H1 (cell line): ENCODE measurements around the gene OSGEP. TPM values are rescaled to one million over a fixed set of nuclear protein-coding genes. Genes with fewer than 3 reads are reported as not detected.

Experiments used
- CTCF ChIA-PET: fragments of 300-600 bp; sonication (Branson Sonifier 250); formaldehyde crosslinking; loops from one replicate; lab custom pipeline; 2021; ENCODE audit not compliant: partially characterized antibody; lab: Charles Lee
- POLR2A ChIA-PET: fragments of 300-600 bp; sonication (Branson Sonifier 250); formaldehyde crosslinking; loops from one replicate; lab custom pipeline; 2021; ENCODE audit warnings: inconsistent platforms; ENCODE audit not compliant: partially characterized antibody; lab: Charles Lee
- DNase-seq, 2 experiments: peaks; one replicate each; pipeline versions ENCODE4 v3.0.0 to v3.0.0-alpha.2; 2010 to 2022; ENCODE audit warnings: low spot score in 2 of 2, low read depth in 1 of 2, mixed read lengths in 1 of 2
- FAIRE-seq: peaks from 2 replicates; lab custom pipeline; 2011; peaks lifted over from hg19 to GRCh38; lab: Jason Lieb, UNC
- H2AFZ ChIP-seq: 2 replicates; pipeline ENCODE4 v1.8.1; 2012; ENCODE audit warnings: low read length, inconsistent platforms
- H2AK5ac ChIP-seq: 2 replicates; pipeline ENCODE4 v1.6.1; 2013; ENCODE audit warnings: low read depth, low read length
- H2BK120ac ChIP-seq: replicated peaks from 2 replicates; pipeline ENCODE3; 2013; ENCODE audit warnings: low read depth, low read length, inconsistent platforms
- H2BK12ac ChIP-seq: 2 replicates; pipeline ENCODE4 v1.6.1; 2013; ENCODE audit warnings: low read depth, low read length
- H2BK15ac ChIP-seq: 2 replicates; pipeline ENCODE4 v1.6.1; 2013; ENCODE audit warnings: low read length
- H2BK20ac ChIP-seq: 2 replicates; pipeline ENCODE4 v1.6.1; 2013; ENCODE audit warnings: low read length
- H2BK5ac ChIP-seq: 2 replicates; pipeline ENCODE4 v1.6.1; 2013; ENCODE audit warnings: low read depth, low read length
- H3K14ac ChIP-seq: 2 replicates; pipeline ENCODE4 v1.6.1; 2013; ENCODE audit warnings: inconsistent platforms; ENCODE audit not compliant: insufficient read length
- H3K18ac ChIP-seq: 2 replicates; pipeline ENCODE4 v1.6.1; 2013; ENCODE audit warnings: low read length; ENCODE audit errors: extremely low read depth
- H3K23ac ChIP-seq: 2 replicates; pipeline ENCODE4 v1.6.1; 2013; ENCODE audit warnings: inconsistent platforms; ENCODE audit not compliant: insufficient read length
- H3K23me2 ChIP-seq: 2 replicates; pipeline ENCODE4 v1.6.1; 2013; ENCODE audit warnings: low read depth, low read length
- H3K27ac ChIP-seq: 2 replicates; pipeline ENCODE4 v1.6.1; 2011; ENCODE audit warnings: low read depth, low read length, inconsistent platforms
- H3K27me3 ChIP-seq, 4 experiments: replicated peaks in 1 of 4; 1 replicate in 1 of 4; 2 replicates in 3 of 4; pipeline versions ENCODE4 v1.6.1 to v1.8.1; 2011 to 2013; ENCODE audit warnings: low read length in 3 of 4, mild to moderate bottlenecking in 3 of 4, inconsistent platforms in 2 of 4, mixed read lengths in 2 of 4, moderate library complexity in 1 of 4; ENCODE audit not compliant: control insufficient read depth in 3 of 4, insufficient read depth in 3 of 4; ENCODE audit errors: extremely low read depth in 1 of 4
- H3K36me3 ChIP-seq, 4 experiments: 2 replicates each; pipeline versions ENCODE4 v1.6.1 to v1.8.1; 2011 to 2013; ENCODE audit warnings: mild to moderate bottlenecking in 4 of 4, low read length in 3 of 4, moderate library complexity in 2 of 4, control low read depth in 1 of 4, inconsistent platforms in 1 of 4; ENCODE audit not compliant: insufficient read depth in 4 of 4, control insufficient read depth in 2 of 4
- H3K4ac ChIP-seq: replicated peaks from 2 replicates; pipeline ENCODE3; 2013; ENCODE audit warnings: low read length, low read depth, mixed read lengths, inconsistent platforms; ENCODE audit not compliant: insufficient read length
- H3K4me1 ChIP-seq, 4 experiments: replicated peaks in 1 of 4; 1 replicate in 1 of 4; 2 replicates in 3 of 4; pipeline versions ENCODE4 v1.6.1 to v1.8.1; 2011 to 2013; ENCODE audit warnings: low read length in 3 of 4, inconsistent platforms in 2 of 4, mixed read lengths in 1 of 4; ENCODE audit not compliant: insufficient read depth in 4 of 4, control insufficient read depth in 3 of 4
- H3K4me2 ChIP-seq, 2 experiments: 2 replicates each; pipeline versions ENCODE4 v1.6.1 to v1.8.1; 2011 to 2013; ENCODE audit warnings: low read depth in 2 of 2, low read length in 2 of 2, control low read depth in 1 of 2, inconsistent platforms in 1 of 2, mild to moderate bottlenecking in 1 of 2; ENCODE audit not compliant: insufficient read depth in 1 of 2
- H3K4me3 ChIP-seq, 4 experiments: fragments of 200-600, 300-600 bp in 1 of 4; sonication (generic), shearing (Covaris generic), sonication (Bioruptor Twin) in 1 of 4; 2 replicates each; pipeline versions ENCODE4 v1.5.1 to v1.8.1; 2011 to 2016; ENCODE audit warnings: low read length in 4 of 4, low read depth in 3 of 4, control low read depth in 2 of 4, inconsistent platforms in 2 of 4, mild to moderate bottlenecking in 2 of 4, mixed read lengths in 1 of 4, moderate library complexity in 1 of 4; ENCODE audit not compliant: insufficient read depth in 2 of 4; ENCODE audit errors: extremely low read depth in 1 of 4
- H3K56ac ChIP-seq: replicated peaks from 2 replicates; pipeline ENCODE3; 2013; ENCODE audit warnings: low read depth, mild to moderate bottlenecking, mixed read lengths, low read length, inconsistent platforms; ENCODE audit not compliant: insufficient read length
- H3K79me1 ChIP-seq: 2 replicates; pipeline ENCODE4 v1.6.1; 2013; ENCODE audit warnings: low read depth, low read length, control low read depth
- H3K79me2 ChIP-seq, 2 experiments: 2 replicates each; pipeline versions ENCODE4 v1.6.1 to v1.8.1; 2012 to 2013; ENCODE audit warnings: low read length in 2 of 2, mild to moderate bottlenecking in 2 of 2, inconsistent platforms in 1 of 2; ENCODE audit not compliant: insufficient read depth in 2 of 2, control insufficient read depth in 1 of 2
- H3K9ac ChIP-seq, 4 experiments: replicated peaks in 1 of 4; 1 replicate in 1 of 4; 2 replicates in 3 of 4; pipeline versions ENCODE4 v1.6.1 to v1.8.1; 2011 to 2013; ENCODE audit warnings: low read depth in 3 of 4, low read length in 3 of 4, control low read depth in 2 of 4, mild to moderate bottlenecking in 2 of 4, moderate library complexity in 2 of 4, inconsistent platforms in 1 of 4; ENCODE audit errors: extremely low read depth in 1 of 4
- H3K9me3 ChIP-seq, 2 experiments: 2 replicates each; pipeline versions ENCODE4 v1.6.1 to v1.8.1; 2012 to 2013; ENCODE audit warnings: mild to moderate bottlenecking in 2 of 2, moderate library complexity in 2 of 2, control low read depth in 1 of 2, inconsistent platforms in 1 of 2, low read depth in 1 of 2, low read length in 1 of 2, mixed read lengths in 1 of 2; ENCODE audit not compliant: insufficient read depth in 2 of 2
- H4K20me1 ChIP-seq, 2 experiments: replicated peaks in 1 of 2; 2 replicates each; pipeline versions ENCODE3 to v1.8.1; 2011 to 2013; ENCODE audit warnings: inconsistent platforms in 2 of 2, low read length in 2 of 2, mild to moderate bottlenecking in 1 of 2; ENCODE audit not compliant: insufficient read depth in 2 of 2, control insufficient read depth in 1 of 2
- H4K5ac ChIP-seq: 2 replicates; pipeline ENCODE4 v1.6.1; 2013; ENCODE audit warnings: low read length, low read depth, mixed read lengths, inconsistent platforms; ENCODE audit not compliant: insufficient read length
- H4K8ac ChIP-seq: 2 replicates; pipeline ENCODE4 v1.8.0; 2013; ENCODE audit warnings: mild to moderate bottlenecking, moderate library complexity, low read length, inconsistent platforms; ENCODE audit not compliant: insufficient read depth; ENCODE audit errors: extremely low read depth
- H4K91ac ChIP-seq: replicated peaks from 2 replicates; pipeline ENCODE3; 2013; ENCODE audit warnings: low read length, mixed read lengths, inconsistent platforms; ENCODE audit not compliant: insufficient read length
- CHD2 ChIP-seq: IDR thresholded peaks from 2 replicates; pipeline ENCODE4 v1.6.1; 2012; ENCODE audit warnings: low read length, improper control_type of control experiment
- EP300 ChIP-seq, 2 experiments: IDR thresholded peaks; 1 replicate in 1 of 2; 2 replicates in 1 of 2; pipeline ENCODE4 v1.6.1; 2011 to 2012; ENCODE audit warnings: low read depth in 2 of 2, low read length in 2 of 2, mild to moderate bottlenecking in 2 of 2, borderline replicate concordance in 1 of 2, inconsistent platforms in 1 of 2, moderate library complexity in 1 of 2
- FOSL1 ChIP-seq: IDR thresholded peaks from 2 replicates; pipeline ENCODE4 v1.6.1; 2011; ENCODE audit warnings: mild to moderate bottlenecking, low read depth, low read length, moderate library complexity; ENCODE audit not compliant: insufficient read depth
- HDAC6 ChIP-seq: IDR thresholded peaks from one replicate; pipeline ENCODE4 v1.7.1; 2012; ENCODE audit warnings: low read depth, mild to moderate bottlenecking, inconsistent platforms, low read length, moderate library complexity
- KDM4A ChIP-seq: IDR thresholded peaks from one replicate; pipeline ENCODE4 v1.7.1; 2012; ENCODE audit warnings: low read depth, mild to moderate bottlenecking, moderate library complexity, low read length, inconsistent platforms; ENCODE audit not compliant: severe bottlenecking
- POLR2A ChIP-seq, 2 experiments: IDR thresholded peaks; 1 replicate in 1 of 2; 2 replicates in 1 of 2; pipeline ENCODE4 v1.6.1; 2011; ENCODE audit warnings: low read depth in 2 of 2, low read length in 2 of 2, mild to moderate bottlenecking in 2 of 2; ENCODE audit errors: control extremely low read depth in 1 of 2
- RFX5 ChIP-seq: IDR thresholded peaks from 2 replicates; pipeline ENCODE4 v1.6.1; 2011; ENCODE audit warnings: low read depth, low read length, improper control_type of control experiment, borderline replicate concordance
- SAP30 ChIP-seq: fragments of 300-600 bp; sonication (generic); IDR thresholded peaks from 2 replicates; pipeline ENCODE4 v1.7.1; 2012; ENCODE audit warnings: low read length, moderate library complexity, mild to moderate bottlenecking, inconsistent platforms; ENCODE audit not compliant: insufficient read depth, insufficient replicate concordance
- SIN3A ChIP-seq, 2 experiments: IDR thresholded peaks in 1 of 2; conservative IDR thresholded peaks in 1 of 2; 2 replicates each; pipeline ENCODE4 v1.6.1; 2011 to 2012; ENCODE audit warnings: low read length in 2 of 2, improper control_type of control experiment in 1 of 2, low read depth in 1 of 2, mild to moderate bottlenecking in 1 of 2
- SIRT6 ChIP-seq: IDR thresholded peaks from one replicate; pipeline ENCODE4 v1.7.1; 2012; ENCODE audit warnings: low read length, inconsistent platforms
- SIX5 ChIP-seq: IDR thresholded peaks from 2 replicates; pipeline ENCODE4 v1.6.1; 2011; ENCODE audit warnings: mild to moderate bottlenecking, low read depth, low read length
- SUZ12 ChIP-seq: fragments of 200-600 bp; sonication (generic); IDR thresholded peaks from 2 replicates; pipeline ENCODE4 v1.6.1; 2012; ENCODE audit warnings: mild to moderate bottlenecking, inconsistent platforms, low read length, moderate library complexity, mixed read lengths
- TEAD4 ChIP-seq: IDR thresholded peaks from 2 replicates; pipeline ENCODE4 v1.6.1; 2012; ENCODE audit warnings: low read depth, low read length, inconsistent platforms, mixed read lengths
- WGBS, 2 experiments: shearing (Covaris generic) in 1 of 2; methylation state at CpG; one replicate each; pipeline versions ENCODE4 v1.1.6 to v1.1.7; 2013 to 2015; ENCODE audit warnings: low lambda C conversion rate in 2 of 2, mixed read lengths in 2 of 2, inconsistent platforms in 1 of 2, low coverage in 1 of 2, missing lambda C conversion rate in 1 of 2; ENCODE audit not compliant: insufficient replicate concordance in 2 of 2, insufficient coverage in 1 of 2, insufficient read length in 1 of 2; ENCODE audit errors: extremely low coverage in 1 of 2, missing lambda C conversion rate in 1 of 2; 5-methylcytosine and 5-hydroxymethylcytosine counted together
- polyA plus RNA-seq, 7 experiments: library from polyadenylated mRNA; depleted of rRNA in 3 of 7; stranded (reverse) in 5 of 7; unstranded in 2 of 7; fragments of >200 nt in 5 of 7; fragments of 200-250 nt in 2 of 7; gene quantifications; 1 replicate in 5 of 7; 2 replicates in 1 of 7; 4 replicates in 1 of 7; pipeline versions ENCODE4 v1.2.1 to v1.2.3, GENCODE V29; 2011 to 2013; ENCODE audit warnings: missing spikeins in 2 of 7, mixed read lengths in 2 of 7
- total RNA-seq: library from RNA; stranded (reverse); fragmentation: NEBNext Ultra II Directional; extraction: Animal tissue kit (Norgen Biotek cat#: 25700); gene quantifications from 2 replicates; pipeline ENCODE4 v1.2.1, GENCODE V29; 2021

Gene OSGEP
- total and polyA plus RNA-seq, 2 of the 8 experiments (the other 6 are each of a cell fraction or from before 2014, with no cell fraction given) = 34.4 to 78.6 TPM

GRCh38 chr14:20428010-20428365 lies 26.6 kb downstream of the OSGEP start:
- no peak overlapping the region for H2BK5ac ChIP-seq
- CTCF ChIA-PET = interaction anchor here (0.6 kb wide), 1 partner anchor 35 kb away, joined by 3 read pairs; no protein-coding TSS in a partner anchor
- TF ChIP-seq SIRT6 (no peak), EP300 (IDR thresholded peaks at IDR 0.05; ENCODE audit: borderline replicate concordance in 1 of 2, low read depth in 2 of 2, low read length in 2 of 2) (no peak), SIX5 (no peak), CHD2 (no peak), SIN3A (conservative IDR thresholded peaks at IDR 0.05 in 1 of 2, IDR thresholded peaks at IDR 0.05 in 1 of 2; ENCODE audit: low read depth in 1 of 2, low read length in 2 of 2) (no peak), TEAD4 (no peak), HDAC6 (no peak), FOSL1 (no peak), SAP30 (no peak), RFX5 (no peak), SUZ12 (no peak), KDM4A (no peak), POLR2A (IDR thresholded peaks at IDR 0.05; ENCODE audit: control extremely low read depth in 1 of 2, low read depth in 2 of 2, low read length in 2 of 2) (no peak)

More at GRCh38 chr14:20428010-20428365, 26.6 kb downstream of the OSGEP start:
- no peak overlapping the region for H2BK12ac ChIP-seq
- no peak overlapping the region; the same call in 1 of the 2 replicates for H2AFZ ChIP-seq
- no peak overlapping the region for H3K56ac ChIP-seq
- no peak for FAIRE-seq
- WGBS, 2 experiments = 98% methylated on average over 4 of the region's 5 CpGs; no CpG with 5 or more reads in 1 of the 2 experiments
- H2BK15ac ChIP-seq = no peak overlapping the region
- H3K23me2 ChIP-seq = peaks cover 2% of the 10 kb centered on the region; the same call in 1 of the 2 replicates
- H3K14ac ChIP-seq = no peak overlapping the region
- POLR2A ChIA-PET = interaction anchor here (1.0 to 1.4 kb wide), 3 partner anchors 13 to 42 kb away, joined by 3 to 4 read pairs (median 3); no protein-coding TSS in a partner anchor
- H2BK120ac ChIP-seq = no peak overlapping the region
- no peak for DNase-seq
- H3K27ac ChIP-seq = no peak overlapping the region
- H2AK5ac ChIP-seq = no peak overlapping the region
- no peak overlapping the region for H4K8ac ChIP-seq
- H3K4ac ChIP-seq = no peak overlapping the region
- H4K20me1 ChIP-seq = no peaks in the 10 kb centered on the region
- H4K5ac ChIP-seq = no peak overlapping the region
- H3K36me3 ChIP-seq = no peaks in the 10 kb centered on the region
- no peaks in the 10 kb centered on the region for H3K79me2 ChIP-seq
- H3K27me3 ChIP-seq = no peaks in the 10 kb centered on the region
- no peaks in the 10 kb centered on the region for H3K9me3 ChIP-seq
- H3K4me3 ChIP-seq = no peak overlapping the region
- H3K9ac ChIP-seq = no peak overlapping the region
- H3K4me2 ChIP-seq = no peak overlapping the region
- no peak overlapping the region for H3K23ac ChIP-seq
- H3K4me1 ChIP-seq = no peaks in the 10 kb centered on the region
- no peak overlapping the region for H4K91ac ChIP-seq
- H3K18ac ChIP-seq = no peak overlapping the region
- H2BK20ac ChIP-seq = no peak overlapping the region
- no peaks in the 10 kb centered on the region for H3K79me1 ChIP-seq
